HepG2 (cell line): ENCODE measurements around the gene FABP1. TPM values are rescaled to one million over a fixed set of nuclear protein-coding genes. Genes with fewer than 3 reads are reported as not detected.
A peak's percentile ranks its signal among the peaks of the same experiment; 100 is the strongest.

ENCODE experiments used
- ARID2 ChIP-seq: sonication (generic); formaldehyde crosslinking; IDR thresholded peaks from 2 replicates; pipeline ENCODE4 v1.8.1; 2022; ENCODE audit warnings: mild to moderate bottlenecking, missing genetic modification reagents, borderline replicate concordance
- BCLAF1 ChIP-seq: fragments of 450-650 bp; IDR thresholded peaks from 2 replicates; pipeline ENCODE4 v1.6.1; 2017; ENCODE audit warnings: mild to moderate bottlenecking
- BRD4 ChIP-seq: sonication (generic); formaldehyde crosslinking; IDR thresholded peaks from 2 replicates; pipeline ENCODE4 v1.4.0; 2020; ENCODE audit warnings: missing genetic modification reagents
- BRF2 ChIP-seq: sonication (generic); formaldehyde crosslinking; IDR thresholded peaks from 2 replicates; pipeline ENCODE4 v1.8.1; 2022; ENCODE audit warnings: mild to moderate bottlenecking, missing genetic modification reagents
- CC2D1A ChIP-seq: sonication (generic); formaldehyde crosslinking; IDR thresholded peaks from 2 replicates; pipeline ENCODE4 v1.8.1; 2023; ENCODE audit warnings: mild to moderate bottlenecking, missing genetic modification reagents
- HIC2 ChIP-seq: sonication (generic); formaldehyde crosslinking; IDR thresholded peaks from 2 replicates; pipeline ENCODE4 v1.9.0; 2022; ENCODE audit warnings: low read depth, missing genetic modification reagents
- HNRNPH1 ChIP-seq: fragments of 200-400 bp; formaldehyde crosslinking; optimal IDR thresholded peaks from 2 replicates; pipeline ENCODE3; 2017; ENCODE audit warnings: mild to moderate bottlenecking, low read depth, low read length
- HOXA7 ChIP-seq: sonication (generic); formaldehyde crosslinking; IDR thresholded peaks from 2 replicates; pipeline ENCODE4 v1.8.1; 2022; ENCODE audit warnings: mild to moderate bottlenecking, missing genetic modification reagents, moderate library complexity
- NFE2L1 ChIP-seq: sonication (generic); formaldehyde crosslinking; IDR thresholded peaks from 2 replicates; pipeline ENCODE4 v1.4.0; 2020; ENCODE audit warnings: missing genetic modification reagents, mild to moderate bottlenecking, borderline replicate concordance
- ZBTB38 ChIP-seq: sonication (generic); formaldehyde crosslinking; IDR thresholded peaks from 2 replicates; pipeline ENCODE4 v1.5.1; 2020; ENCODE audit warnings: mild to moderate bottlenecking, missing genetic modification reagents
- ZHX1 ChIP-seq: sonication (generic); formaldehyde crosslinking; IDR thresholded peaks from 2 replicates; pipeline ENCODE4 v1.8.1; 2022; ENCODE audit warnings: low read depth, mild to moderate bottlenecking, missing genetic modification reagents
- ZNF576 ChIP-seq: sonication (generic); formaldehyde crosslinking; IDR thresholded peaks from 2 replicates; pipeline ENCODE4 v1.4.0; 2020; ENCODE audit warnings: mild to moderate bottlenecking, missing genetic modification reagents
- ZNF709 ChIP-seq: sonication (generic); formaldehyde crosslinking; IDR thresholded peaks from 2 replicates; pipeline ENCODE4 v1.5.0; 2020; ENCODE audit warnings: mild to moderate bottlenecking, missing genetic modification reagents
- ZNF710 ChIP-seq: sonication (generic); formaldehyde crosslinking; IDR thresholded peaks from 2 replicates; pipeline ENCODE4 v1.5.0; 2020; ENCODE audit warnings: mild to moderate bottlenecking, missing genetic modification reagents, borderline replicate concordance
- ZNF747 ChIP-seq: sonication (generic); formaldehyde crosslinking; IDR thresholded peaks from 2 replicates; pipeline ENCODE4 v1.8.1; 2023; ENCODE audit warnings: missing genetic modification reagents, mild to moderate bottlenecking, borderline replicate concordance
- ZSCAN22 ChIP-seq: sonication (generic); formaldehyde crosslinking; IDR thresholded peaks from 2 replicates; pipeline ENCODE4 v1.4.0; 2020; ENCODE audit warnings: mild to moderate bottlenecking, missing genetic modification reagents
- polyA plus RNA-seq, 8 experiments: library from polyadenylated mRNA; depleted of rRNA in 3 of 8; stranded (reverse) in 7 of 8; unstranded in 1 of 8; fragments of >200 nt; fragmentation: Illumina TruSeq in 4 of 8; extraction: Trizol in 4 of 8; gene quantifications; 2 replicates each; pipeline versions ENCODE4 v1.2.1 to v1.2.3, GENCODE V29; 2011 to 2016; ENCODE audit warnings: low read depth in 4 of 8, missing spikeins in 1 of 8, mixed read lengths in 1 of 8; ENCODE audit not compliant: insufficient read depth in 1 of 8
- total RNA-seq, 5 experiments: library from RNA; depleted of rRNA; stranded (reverse); fragments of >200 nt; fragmentation: Illumina TruSeq; extraction: Trizol; gene quantifications; 2 replicates each; pipeline ENCODE4 v1.2.3, GENCODE V29; 2016; ENCODE audit warnings: low read depth in 1 of 5

Gene FABP1
- total and polyA plus RNA-seq, 2 of the 13 experiments (the other 11 are each of a cell fraction or from before 2014, with no cell fraction given) = 644 to 1,608 TPM

GRCh38 chr2:88123975-88124917, 3.6 kb downstream of the FABP1 start (continued):
- TF ChIP-seq BCLAF1 (no peak), NFE2L1 (CRISPR knock-in tag) (no peak), ZBTB38 (peak; percentile 32; the same call in 1 of the 2 replicates), ZSCAN22 (CRISPR knock-in tag) (no peak), ZNF576 (CRISPR knock-in tag) (0 out of 2 replicates have a peak, but pooled peaks have one; percentile 38), HOXA7 (CRISPR knock-in tag) (peak; percentile 65; the same call in 1 of the 2 replicates), ZNF710 (CRISPR knock-in tag) (0 out of 2 replicates have a peak, but pooled peaks have one; percentile 11), BRF2 (CRISPR knock-in tag) (no peak; the same call in 1 of the 2 replicates), HNRNPH1 (peak; percentile 77), ZNF747 (CRISPR knock-in tag) (no peak), HIC2 (CRISPR knock-in tag) (0 out of 2 replicates have a peak, but pooled peaks have one; percentile 6), ARID2 (CRISPR knock-in tag) (peak; percentile 64; the same call in 1 of the 2 replicates), CC2D1A (CRISPR knock-in tag) (no peak), ZHX1 (CRISPR knock-in tag) (peak; percentile 29; the same call in 1 of the 2 replicates), ZNF709 (CRISPR knock-in tag) (no peak; the same call in 1 of the 2 replicates), BRD4 (CRISPR knock-in tag) (no peak)
